Stimulated activated CD4-positive, alpha-beta T cell treated with anti-CD3 and anti-CD28 coated beads, Interleukin-1b, Interleukin-23, amount 100 ng/mL, for 24 hours (primary cell): ENCODE measurements around the gene NFATC3.

ENCODE experiments used
- DNase-seq, 4 experiments: peaks; one replicate each; pipeline ENCODE4 v3.0.0-alpha.2; 2020; ENCODE audit warnings: low read depth in 4 of 4, low spot score in 1 of 4

NFATC3 gene

DNA sequence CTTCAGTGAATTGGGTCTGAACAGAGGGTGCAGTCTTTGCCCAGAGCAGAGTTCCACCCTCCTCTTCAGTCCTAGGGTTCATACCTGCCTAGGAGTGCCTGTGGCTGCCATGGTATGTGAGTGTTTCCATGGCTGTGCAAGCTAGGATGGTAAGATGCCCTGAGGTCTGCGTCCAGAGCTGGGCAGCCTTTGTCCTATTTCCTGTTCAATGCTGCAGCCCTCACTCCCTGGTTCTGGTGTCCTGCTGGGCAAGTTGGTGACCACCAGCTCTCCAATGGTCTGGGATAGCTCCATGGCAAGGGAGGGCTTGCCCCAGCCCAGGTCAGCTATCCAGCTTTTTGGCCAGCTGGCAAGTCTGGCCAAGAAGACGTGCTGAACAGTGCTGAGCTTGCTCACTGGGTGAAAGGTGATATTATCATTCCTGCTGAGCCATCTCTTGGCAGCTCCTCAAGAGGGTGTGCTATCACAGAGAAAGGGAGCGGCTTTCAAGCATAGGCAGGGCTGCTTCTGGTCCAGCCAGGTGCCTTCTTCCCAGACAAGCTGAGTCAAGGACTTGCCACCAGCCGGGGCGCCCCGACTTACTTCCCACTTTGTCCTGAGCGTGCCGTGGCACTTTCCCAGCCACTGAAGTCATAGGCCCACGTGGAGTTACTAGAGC lies 13.0 kb upstream of the NFATC3 start:
- no peak for DNase-seq

DNA sequence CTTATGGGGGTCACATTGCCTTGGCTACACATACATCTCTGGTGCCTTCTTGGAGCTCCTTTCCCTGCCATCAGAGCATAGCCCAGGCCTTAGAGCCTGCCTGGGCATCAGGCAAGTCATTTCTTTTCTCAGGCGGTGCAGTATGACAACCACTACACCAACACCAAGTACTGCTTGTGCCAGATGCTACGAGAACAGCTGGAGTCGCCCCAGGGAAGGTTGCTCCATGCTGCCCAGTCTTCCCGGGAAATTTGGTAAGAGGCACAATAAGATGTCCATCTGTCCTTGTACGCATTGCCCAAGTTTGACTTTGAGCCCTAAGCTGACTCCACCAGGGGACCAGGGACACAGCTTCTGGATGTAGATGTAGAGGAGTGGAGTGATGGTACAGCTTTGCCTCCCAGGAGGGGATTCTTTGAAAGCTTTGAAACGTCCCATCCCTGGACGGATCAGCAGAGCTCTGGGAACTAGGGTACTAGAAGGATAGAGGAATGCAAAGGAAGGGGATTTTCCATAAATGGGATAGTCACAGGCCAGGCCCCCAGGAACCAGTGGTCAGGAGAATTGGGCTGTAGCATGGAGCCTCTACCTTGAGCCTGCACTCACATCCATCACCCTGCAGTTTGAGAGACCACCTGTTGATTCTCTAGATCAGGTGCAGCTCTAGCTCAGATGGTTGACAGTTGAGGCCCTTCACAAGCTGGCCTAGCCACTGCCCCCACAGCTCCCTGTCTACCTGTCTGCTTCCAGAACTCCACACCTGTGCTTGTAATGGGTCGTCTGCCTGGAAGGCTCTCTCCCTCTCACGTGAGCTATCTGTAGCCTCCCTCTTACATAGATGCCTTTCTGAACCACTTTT lies 11.0 kb upstream of the NFATC3 start:
- no peak for DNase-seq

DNA sequence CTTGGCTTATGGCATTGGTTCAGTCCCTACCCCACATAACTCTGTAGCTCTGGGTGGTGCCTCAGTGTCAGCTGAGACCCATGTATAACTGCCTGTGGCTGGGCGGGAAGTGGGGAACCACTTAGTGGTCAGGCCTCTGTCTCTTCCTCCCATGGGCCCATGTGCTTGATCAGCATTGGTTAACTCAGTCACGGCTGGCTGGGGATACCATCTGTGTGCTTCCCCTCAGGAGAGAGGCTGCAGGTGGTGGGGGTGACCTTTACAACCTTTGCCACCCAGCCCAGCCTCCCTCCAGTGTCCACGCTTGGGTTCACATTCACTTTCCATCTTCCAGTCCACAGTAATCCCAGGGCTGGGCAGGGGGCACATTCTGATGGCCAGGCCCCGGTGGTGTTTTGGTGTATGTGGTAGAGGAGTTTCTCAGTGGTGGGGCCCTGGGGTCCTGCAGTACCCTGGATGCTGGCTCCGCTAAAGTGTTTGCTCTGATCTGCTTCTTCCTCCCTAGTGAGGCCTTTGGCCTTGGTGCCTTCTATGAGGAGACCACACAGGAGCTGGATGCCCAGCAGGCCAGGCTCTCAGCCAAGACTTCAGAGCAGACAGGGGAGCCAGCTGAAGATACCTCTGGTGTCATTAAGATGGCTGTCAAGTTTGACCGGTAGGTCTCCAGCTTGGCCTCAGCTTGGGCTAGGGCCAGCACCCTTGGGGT lies 10.2 kb upstream of the NFATC3 start:
- no peak for DNase-seq

GRCh38 chr16:68075980-68076379 lies 9.2 kb upstream of the NFATC3 start:
- no peak for DNase-seq

DNA sequence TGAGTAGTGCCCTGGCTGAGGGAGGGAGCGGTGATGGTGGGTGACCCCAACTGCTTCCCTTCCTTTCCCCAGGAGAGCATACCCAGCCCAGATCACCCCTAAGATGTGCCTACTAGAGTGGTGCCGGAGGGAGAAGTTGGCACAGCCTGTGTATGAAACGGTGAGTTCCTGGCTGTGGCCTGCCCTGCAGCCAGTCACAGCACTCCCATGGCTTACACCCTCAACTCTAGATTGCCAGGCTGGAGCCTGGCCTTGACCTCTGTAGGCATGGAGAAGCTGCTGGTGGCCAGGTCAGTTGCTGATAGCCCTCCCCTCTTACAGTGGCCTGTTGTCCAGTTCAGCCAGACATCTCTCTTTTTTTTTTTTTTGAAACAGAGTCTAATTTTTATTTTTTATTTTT lies 8.6 kb upstream of the NFATC3 start:
- no peak for DNase-seq

- DNase-seq = no peak
Observed at GRCh38 chr16:68077866-68078700, 7.1 kb upstream of the NFATC3 start.

DNA sequence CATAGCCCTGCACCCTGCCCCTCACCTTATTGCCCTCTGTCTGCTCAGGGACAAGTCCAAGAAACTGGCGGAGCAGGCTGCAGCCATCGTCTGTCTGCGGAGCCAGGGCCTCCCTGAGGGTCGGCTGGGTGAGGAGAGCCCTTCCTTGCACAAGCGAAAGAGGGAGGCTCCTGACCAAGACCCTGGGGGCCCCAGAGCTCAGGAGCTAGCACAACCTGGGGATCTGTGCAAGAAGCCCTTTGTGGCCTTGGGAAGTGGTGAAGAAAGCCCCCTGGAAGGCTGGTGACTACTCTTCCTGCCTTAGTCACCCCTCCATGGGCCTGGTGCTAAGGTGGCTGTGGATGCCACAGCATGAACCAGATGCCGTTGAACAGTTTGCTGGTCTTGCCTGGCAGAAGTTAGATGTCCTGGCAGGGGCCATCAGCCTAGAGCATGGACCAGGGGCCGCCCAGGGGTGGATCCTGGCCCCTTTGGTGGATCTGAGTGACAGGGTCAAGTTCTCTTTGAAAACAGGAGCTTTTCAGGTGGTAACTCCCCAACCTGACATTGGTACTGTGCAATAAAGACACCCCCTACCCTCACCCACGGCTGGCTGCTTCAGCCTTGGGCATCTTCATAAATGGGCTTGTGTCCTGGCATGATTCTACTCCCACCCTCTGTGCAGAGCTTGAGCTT lies 6.3 kb upstream of the NFATC3 start:
- no peak for DNase-seq

DNA sequence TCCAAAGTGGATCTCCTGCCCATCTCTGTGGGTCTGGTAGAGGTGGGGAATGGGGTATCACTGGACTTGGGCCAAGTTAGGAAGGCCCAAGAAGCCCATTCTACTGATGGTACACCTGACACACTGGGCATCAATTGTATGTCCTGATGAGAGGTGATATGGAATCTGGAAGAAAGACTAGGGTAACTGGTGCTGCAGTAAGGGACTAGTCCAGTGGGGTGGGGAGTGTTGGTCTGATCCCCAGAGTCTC lies 5.9 kb upstream of the NFATC3 start:
- DNase-seq = no peak

DNA sequence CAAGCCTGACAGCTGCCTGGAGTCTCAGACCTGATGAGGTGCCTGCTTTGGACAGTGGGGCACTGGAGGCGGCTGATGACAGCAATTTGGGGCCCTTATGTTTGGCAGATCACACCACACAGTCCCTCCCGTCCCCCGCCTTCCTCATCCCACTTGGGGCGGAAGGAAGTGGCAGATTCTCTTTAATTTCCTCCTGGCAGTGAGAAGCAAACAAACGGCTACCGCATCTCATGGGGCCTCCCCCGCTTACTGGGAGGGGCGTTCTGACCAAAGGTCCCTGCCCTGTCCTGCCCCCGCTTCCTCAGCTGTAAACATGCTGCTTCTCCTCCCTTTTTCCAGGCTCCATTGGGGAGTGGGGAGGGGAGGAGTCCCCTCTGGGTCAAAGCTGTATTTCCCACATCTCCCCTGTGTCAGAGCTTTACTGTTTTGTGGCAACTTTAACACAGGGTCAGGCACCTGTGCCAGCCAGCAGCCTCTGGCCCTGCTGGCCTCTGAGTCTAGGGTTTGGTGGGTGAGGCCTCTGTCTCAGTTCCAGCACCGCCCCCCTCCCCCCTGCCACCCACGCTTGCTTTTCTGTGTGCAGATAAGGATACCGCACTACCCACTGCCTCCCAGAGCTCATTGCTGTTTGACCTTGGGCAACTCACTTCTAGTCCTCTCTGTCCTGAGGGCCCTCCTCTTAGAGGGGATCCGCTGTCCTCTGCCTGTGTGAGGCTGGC lies 5.4 kb upstream of the NFATC3 start:
- DNase-seq = peak in 2 of 4 experiments; percentile 34 to 65

- DNase-seq = no peak
Observed at GRCh38 chr16:68081861-68082628, 3.1 kb upstream of the NFATC3 start.

DNA sequence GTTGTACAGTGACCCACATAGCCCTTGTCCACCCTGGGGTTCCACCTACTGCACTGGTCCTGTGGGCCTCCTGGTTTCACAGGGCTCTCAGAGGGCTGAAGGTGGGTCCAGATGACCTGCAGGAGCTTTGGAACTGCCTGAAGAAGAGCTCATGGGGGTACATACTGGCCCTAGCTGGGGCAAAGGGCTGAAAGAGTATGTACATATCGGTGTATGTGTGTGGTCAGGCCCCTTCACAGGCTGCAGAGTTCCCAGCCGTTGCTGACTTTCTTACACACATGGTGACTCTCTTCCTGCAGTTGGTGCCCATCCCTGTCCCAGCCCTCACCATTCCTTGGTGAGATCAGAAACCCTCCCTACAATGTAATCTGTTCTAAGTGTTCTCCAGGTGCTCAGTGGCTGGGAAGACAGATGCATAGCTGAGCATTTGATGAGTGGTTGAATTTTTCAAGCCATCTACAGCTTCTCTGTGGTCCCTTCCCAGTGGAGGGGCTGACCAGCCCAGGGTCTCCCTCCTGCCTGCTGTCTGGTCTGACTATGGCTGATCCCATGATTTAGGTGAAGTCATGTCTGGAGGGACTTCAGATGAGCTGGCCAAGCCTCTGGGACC lies 2.4 kb upstream of the NFATC3 start:
- DNase-seq = no peak

GRCh38 chr16:68083239-68083781 lies 1.9 kb upstream of the NFATC3 start:
- DNase-seq = no peak

DNA sequence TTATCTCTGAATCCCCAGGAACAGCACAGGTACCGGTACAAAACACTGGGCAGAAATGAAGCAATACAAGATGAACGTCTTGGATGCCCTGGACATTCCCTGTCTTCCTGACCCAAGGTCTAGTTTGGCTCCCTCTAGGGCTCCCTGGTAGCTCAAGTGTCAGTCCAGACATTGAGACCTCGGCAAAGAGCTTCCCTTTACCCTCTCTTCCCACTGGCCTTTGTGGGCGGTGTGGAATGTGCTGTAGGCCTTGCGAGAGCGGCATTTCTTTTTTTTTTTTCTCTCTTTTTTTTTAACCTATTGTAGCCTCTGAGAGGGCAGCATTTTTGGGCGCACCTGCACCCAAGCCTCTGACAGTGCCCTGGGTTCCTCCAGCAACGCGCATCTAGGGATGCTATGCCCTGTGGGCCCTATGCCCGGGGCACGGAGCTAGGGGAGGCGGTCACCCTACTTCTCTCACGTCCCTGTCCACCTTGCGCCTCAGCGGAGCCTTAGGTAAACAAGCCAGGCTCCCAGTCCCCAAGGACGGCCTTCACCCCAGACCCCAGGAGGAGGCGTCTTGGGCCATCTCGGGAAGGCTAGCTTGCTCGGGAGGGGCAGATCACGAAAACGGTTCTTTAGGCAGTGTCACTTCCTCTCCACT lies 1.2 kb upstream of the NFATC3 start:
- no peak for DNase-seq

GRCh38 chr16:68084504-68085258 lies 489 bp upstream of the NFATC3 start:
- DNase-seq = peak; percentile 53 to 87 (median 73)

DNA sequence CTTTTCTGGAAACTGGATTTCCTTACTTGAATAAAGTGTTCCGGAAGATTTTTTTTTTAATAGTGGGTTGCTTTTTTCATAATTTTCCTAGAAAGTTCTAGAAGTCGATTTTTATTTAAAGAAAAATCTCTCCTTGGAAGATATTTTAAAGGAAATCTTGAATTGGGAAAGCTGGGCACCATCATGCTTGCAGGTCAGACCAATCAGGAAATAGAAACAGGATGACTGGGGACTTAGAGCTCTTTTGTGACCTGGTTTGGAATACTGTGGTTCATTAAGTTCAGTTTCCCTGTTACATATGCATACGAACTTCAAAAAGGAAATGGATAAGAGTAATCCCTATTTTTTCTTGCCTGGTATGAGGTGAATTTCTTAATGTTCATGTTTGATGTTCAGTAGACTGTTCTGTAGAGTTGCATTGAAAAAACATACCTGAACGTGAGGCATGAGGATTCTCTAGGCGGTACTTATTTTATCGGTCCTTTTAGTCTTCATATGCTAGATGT lies 1.2 kb downstream of the NFATC3 start:
- no peak for DNase-seq

- DNase-seq = no peak
Observed at GRCh38 chr16:68086860-68087268, 1.7 kb downstream of the NFATC3 start.

GRCh38 chr16:68087688-68088087 lies 2.5 kb downstream of the NFATC3 start:
- no peak for DNase-seq
